K562 (cell line): ENCODE data around the gene ZNF2. TPM values are rescaled to one million over a fixed set of nuclear protein-coding genes. Genes with fewer than 3 reads are reported as not detected.

ENCODE experiments used
- CBX5 ChIP-seq: IDR thresholded peaks from 2 replicates; pipeline ENCODE4 v1.6.1; 2014; ENCODE audit warnings: low read depth, borderline replicate concordance
- FOXA1 ChIP-seq: fragments of 450-650 bp; IDR thresholded peaks from 2 replicates; pipeline ENCODE4 v1.6.1; 2016; ENCODE audit warnings: mild to moderate bottlenecking, borderline replicate concordance
- GATAD2A ChIP-seq: fragments of 450-650 bp; IDR thresholded peaks from 2 replicates; pipeline ENCODE4 v1.6.1; 2017
- JUNB ChIP-seq: fragments of 450-650 bp; formaldehyde crosslinking; conservative IDR thresholded peaks from 2 replicates; pipeline ENCODE4 v1.4.0; 2020; ENCODE audit warnings: mild to moderate bottlenecking
- MIER1 ChIP-seq: fragments of 450-650 bp; IDR thresholded peaks from 2 replicates; pipeline ENCODE4 v1.6.1; 2016; ENCODE audit warnings: antibody characterized with exemption, mild to moderate bottlenecking, low read depth
- NFATC3 ChIP-seq: fragments of 450-650 bp; IDR thresholded peaks from 2 replicates; pipeline ENCODE4 v1.6.1; 2017; ENCODE audit warnings: mild to moderate bottlenecking
- RCOR1 ChIP-seq, 2 experiments: IDR thresholded peaks; 2 replicates each; pipeline ENCODE4 v1.6.1; 2012; ENCODE audit warnings: low read depth in 2 of 2, low read length in 2 of 2, borderline replicate concordance in 1 of 2, improper control_type of control experiment in 1 of 2
- SMARCE1 ChIP-seq: fragments of 450-650 bp; IDR thresholded peaks from 2 replicates; pipeline ENCODE4 v1.7.1; 2016; ENCODE audit warnings: mild to moderate bottlenecking
- SRSF1 ChIP-seq: fragments of 200-400 bp; formaldehyde crosslinking; IDR thresholded peaks from 2 replicates; pipeline ENCODE4 v1.6.1; 2017; ENCODE audit warnings: mild to moderate bottlenecking, low read depth, low read length, moderate library complexity
- TFAM ChIP-seq: fragments of 250-450 bp; sonication (Bioruptor Pico); conservative IDR thresholded peaks from 2 replicates; pipeline ENCODE4 v1.5.0; 2021; ENCODE audit warnings: mild to moderate bottlenecking, moderate library complexity
- TRIM28 ChIP-seq: fragments of 450-650 bp; IDR thresholded peaks from 2 replicates; pipeline ENCODE4 v1.6.1; 2017
- ZC3H4 ChIP-seq: sonication (generic); formaldehyde crosslinking; IDR thresholded peaks from 2 replicates; pipeline ENCODE4 v1.9.0; 2021; ENCODE audit warnings: missing genetic modification reagents, borderline replicate concordance
- ZNF408 ChIP-seq: fragments of 250-450 bp; sonication (Bioruptor Pico); IDR thresholded peaks from 2 replicates; pipeline ENCODE4 v1.4.0; 2020; ENCODE audit warnings: low read depth, mild to moderate bottlenecking, moderate library complexity
- ZNF583 ChIP-seq: fragments of 250-450 bp; sonication (Bioruptor Pico); IDR thresholded peaks from 2 replicates; pipeline ENCODE4 v1.4.0; 2020
- ZNF695 ChIP-seq: fragments of 450-650 bp; formaldehyde crosslinking; IDR thresholded peaks from 2 replicates; pipeline ENCODE4 v1.4.0; 2020; ENCODE audit warnings: mild to moderate bottlenecking, moderate library complexity
- ZNF77 ChIP-seq: fragments of 250-450 bp; sonication (Bioruptor Pico); IDR thresholded peaks from 2 replicates; pipeline ENCODE4 v1.5.0; 2020
- polyA plus RNA-seq, 8 experiments: library from polyadenylated mRNA; depleted of rRNA in 4 of 8; stranded (reverse) in 5 of 8; unstranded in 3 of 8; fragments of >200 nt; fragmentation: Nextera tagmentation in 2 of 8; fragmentation: Illumina TruSeq in 1 of 8; extraction: Ambion mirVana in 2 of 8; extraction: Trizol in 1 of 8; gene quantifications; 2 replicates each; pipeline versions ENCODE4 v1.2.1 to v1.2.3, GENCODE V29; 2011 to 2014; ENCODE audit warnings: inconsistent platforms in 1 of 8, missing spikeins in 1 of 8
- total RNA-seq, 7 experiments: library from RNA; depleted of rRNA in 6 of 7; stranded (reverse); fragments of >200 nt in 6 of 7; fragmentation: Illumina TruSeq in 2 of 7; extraction: Trizol in 2 of 7; gene quantifications; 2 replicates each; pipeline versions ENCODE4 v1.2.1 to v1.2.3, GENCODE V29; 2011 to 2021; ENCODE audit warnings: low replicate concordance in 1 of 7
- TF ChIP-seq, protein P1 (sequence below): fragments of 250-450 bp; sonication (Bioruptor Pico); IDR thresholded peaks from 2 replicates; pipeline ENCODE4 v1.5.0; 2020; ENCODE audit warnings: mild to moderate bottlenecking, borderline replicate concordance
- TF ChIP-seq, protein P2 (sequence below): fragments of 450-650 bp; IDR thresholded peaks from 2 replicates; pipeline ENCODE4 v1.7.1; 2018; ENCODE audit warnings: mild to moderate bottlenecking, low read depth; ENCODE audit not compliant: partially characterized antibody
- TF ChIP-seq, protein P3 (sequence below): fragments of 450-650 bp; conservative IDR thresholded peaks from 2 replicates; pipeline ENCODE4 v1.6.1; 2016; ENCODE audit warnings: missing genetic modification characterization, low read depth, mild to moderate bottlenecking, missing compliant biosample characterization, moderate library complexity
- TF ChIP-seq, protein P4 (sequence below): fragments of 450-650 bp; IDR thresholded peaks from 2 replicates; pipeline ENCODE4 v1.6.1; 2017; ENCODE audit warnings: antibody characterized with exemption
- TF ChIP-seq, protein P5 (sequence below): sonication (generic); formaldehyde crosslinking; IDR thresholded peaks from 2 replicates; pipeline ENCODE4 v1.5.0; 2020; ENCODE audit warnings: missing genetic modification reagents

Gene ZNF2
- total and polyA plus RNA-seq, 9 of the 15 experiments (the other 6 are each of a cell fraction or from before 2014, with no cell fraction given): 1.6 to 4.5 (median 3.4) TPM

DNA sequence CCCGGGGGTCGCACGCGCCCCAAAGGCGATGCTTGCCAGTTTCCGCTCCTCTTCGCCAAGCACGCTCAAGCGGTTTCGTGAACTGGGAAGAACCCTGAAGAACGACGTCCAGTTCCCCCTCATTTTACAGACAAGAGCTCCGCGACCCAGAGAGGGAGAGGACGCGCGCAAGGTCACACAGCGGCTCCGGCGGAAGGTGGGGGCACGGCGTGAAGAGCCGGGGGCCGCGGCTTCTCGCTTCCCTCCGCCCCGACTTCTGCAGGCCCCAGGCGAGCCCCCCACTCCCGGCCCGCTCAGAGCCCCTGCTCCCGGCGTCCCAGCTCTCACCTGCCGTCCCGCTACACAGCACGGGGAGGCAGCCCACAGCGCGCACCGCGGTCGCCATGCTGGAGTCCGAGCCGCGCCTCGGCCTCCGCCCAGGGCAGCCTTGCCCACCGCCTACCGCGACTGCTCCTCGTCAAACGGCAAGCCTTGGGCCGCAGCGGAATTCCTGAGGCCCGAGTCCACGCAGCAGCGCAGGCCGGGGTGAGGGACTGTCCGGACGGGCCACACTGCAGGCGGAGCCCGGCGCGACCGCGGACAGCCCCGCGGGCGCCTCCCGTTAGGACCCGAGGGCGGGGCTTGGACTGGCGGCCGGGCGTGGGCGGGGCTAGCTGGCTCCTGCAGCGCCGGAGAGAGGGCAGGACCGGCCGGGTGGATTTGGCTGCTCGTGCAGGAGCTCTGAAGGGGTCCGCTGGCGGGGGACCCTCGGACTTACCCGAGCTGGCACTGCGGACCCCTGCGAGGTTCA, 44.0 kb upstream of the ZNF2 start, which contains the start of gene MRPS5 (continued):
- TF ChIP-seq, protein P1, sequence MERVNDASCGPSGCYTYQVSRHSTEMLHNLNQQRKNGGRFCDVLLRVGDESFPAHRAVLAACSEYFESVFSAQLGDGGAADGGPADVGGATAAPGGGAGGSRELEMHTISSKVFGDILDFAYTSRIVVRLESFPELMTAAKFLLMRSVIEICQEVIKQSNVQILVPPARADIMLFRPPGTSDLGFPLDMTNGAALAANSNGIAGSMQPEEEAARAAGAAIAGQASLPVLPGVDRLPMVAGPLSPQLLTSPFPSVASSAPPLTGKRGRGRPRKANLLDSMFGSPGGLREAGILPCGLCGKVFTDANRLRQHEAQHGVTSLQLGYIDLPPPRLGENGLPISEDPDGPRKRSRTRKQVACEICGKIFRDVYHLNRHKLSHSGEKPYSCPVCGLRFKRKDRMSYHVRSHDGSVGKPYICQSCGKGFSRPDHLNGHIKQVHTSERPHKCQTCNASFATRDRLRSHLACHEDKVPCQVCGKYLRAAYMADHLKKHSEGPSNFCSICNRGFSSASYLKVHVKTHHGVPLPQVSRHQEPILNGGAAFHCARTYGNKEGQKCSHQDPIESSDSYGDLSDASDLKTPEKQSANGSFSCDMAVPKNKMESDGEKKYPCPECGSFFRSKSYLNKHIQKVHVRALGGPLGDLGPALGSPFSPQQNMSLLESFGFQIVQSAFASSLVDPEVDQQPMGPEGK: no peak
- TF ChIP-seq ZC3H4 (no peak), JUNB (CRISPR knock-in tag) (no peak), MIER1 (no peak), TRIM28 (no peak), CBX5 (0 out of 2 replicates have a peak, but pooled peaks have one; percentile 34), ZNF408 (no peak), SMARCE1 (no peak), GATAD2A (no peak), ZNF77 (no peak), ZNF583 (no peak), RCOR1 (IDR thresholded peaks at IDR 0.05; ENCODE audit: borderline replicate concordance in 1 of 2, low read depth in 2 of 2, low read length in 2 of 2) (peak in 1 of 2 experiments; percentile 76; a peak in 2 of 4 replicates), NFATC3 (no peak), TFAM (CRISPR knock-in tag) (no peak), SRSF1 (no peak), ZNF695 (no peak), FOXA1 (no peak)
- TF ChIP-seq, protein P2, sequence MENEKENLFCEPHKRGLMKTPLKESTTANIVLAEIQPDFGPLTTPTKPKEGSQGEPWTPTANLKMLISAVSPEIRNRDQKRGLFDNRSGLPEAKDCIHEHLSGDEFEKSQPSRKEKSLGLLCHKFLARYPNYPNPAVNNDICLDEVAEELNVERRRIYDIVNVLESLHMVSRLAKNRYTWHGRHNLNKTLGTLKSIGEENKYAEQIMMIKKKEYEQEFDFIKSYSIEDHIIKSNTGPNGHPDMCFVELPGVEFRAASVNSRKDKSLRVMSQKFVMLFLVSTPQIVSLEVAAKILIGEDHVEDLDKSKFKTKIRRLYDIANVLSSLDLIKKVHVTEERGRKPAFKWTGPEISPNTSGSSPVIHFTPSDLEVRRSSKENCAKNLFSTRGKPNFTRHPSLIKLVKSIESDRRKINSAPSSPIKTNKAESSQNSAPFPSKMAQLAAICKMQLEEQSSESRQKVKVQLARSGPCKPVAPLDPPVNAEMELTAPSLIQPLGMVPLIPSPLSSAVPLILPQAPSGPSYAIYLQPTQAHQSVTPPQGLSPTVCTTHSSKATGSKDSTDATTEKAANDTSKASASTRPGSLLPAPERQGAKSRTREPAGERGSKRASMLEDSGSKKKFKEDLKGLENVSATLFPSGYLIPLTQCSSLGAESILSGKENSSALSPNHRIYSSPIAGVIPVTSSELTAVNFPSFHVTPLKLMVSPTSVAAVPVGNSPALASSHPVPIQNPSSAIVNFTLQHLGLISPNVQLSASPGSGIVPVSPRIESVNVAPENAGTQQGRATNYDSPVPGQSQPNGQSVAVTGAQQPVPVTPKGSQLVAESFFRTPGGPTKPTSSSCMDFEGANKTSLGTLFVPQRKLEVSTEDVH: no peak
- TF ChIP-seq, protein P3, sequence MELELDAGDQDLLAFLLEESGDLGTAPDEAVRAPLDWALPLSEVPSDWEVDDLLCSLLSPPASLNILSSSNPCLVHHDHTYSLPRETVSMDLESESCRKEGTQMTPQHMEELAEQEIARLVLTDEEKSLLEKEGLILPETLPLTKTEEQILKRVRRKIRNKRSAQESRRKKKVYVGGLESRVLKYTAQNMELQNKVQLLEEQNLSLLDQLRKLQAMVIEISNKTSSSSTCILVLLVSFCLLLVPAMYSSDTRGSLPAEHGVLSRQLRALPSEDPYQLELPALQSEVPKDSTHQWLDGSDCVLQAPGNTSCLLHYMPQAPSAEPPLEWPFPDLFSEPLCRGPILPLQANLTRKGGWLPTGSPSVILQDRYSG (tag): no peak
- TF ChIP-seq, protein P4, sequence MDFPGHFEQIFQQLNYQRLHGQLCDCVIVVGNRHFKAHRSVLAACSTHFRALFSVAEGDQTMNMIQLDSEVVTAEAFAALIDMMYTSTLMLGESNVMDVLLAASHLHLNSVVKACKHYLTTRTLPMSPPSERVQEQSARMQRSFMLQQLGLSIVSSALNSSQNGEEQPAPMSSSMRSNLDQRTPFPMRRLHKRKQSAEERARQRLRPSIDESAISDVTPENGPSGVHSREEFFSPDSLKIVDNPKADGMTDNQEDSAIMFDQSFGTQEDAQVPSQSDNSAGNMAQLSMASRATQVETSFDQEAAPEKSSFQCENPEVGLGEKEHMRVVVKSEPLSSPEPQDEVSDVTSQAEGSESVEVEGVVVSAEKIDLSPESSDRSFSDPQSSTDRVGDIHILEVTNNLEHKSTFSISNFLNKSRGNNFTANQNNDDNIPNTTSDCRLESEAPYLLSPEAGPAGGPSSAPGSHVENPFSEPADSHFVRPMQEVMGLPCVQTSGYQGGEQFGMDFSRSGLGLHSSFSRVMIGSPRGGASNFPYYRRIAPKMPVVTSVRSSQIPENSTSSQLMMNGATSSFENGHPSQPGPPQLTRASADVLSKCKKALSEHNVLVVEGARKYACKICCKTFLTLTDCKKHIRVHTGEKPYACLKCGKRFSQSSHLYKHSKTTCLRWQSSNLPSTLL: no peak
- TF ChIP-seq, protein P5, sequence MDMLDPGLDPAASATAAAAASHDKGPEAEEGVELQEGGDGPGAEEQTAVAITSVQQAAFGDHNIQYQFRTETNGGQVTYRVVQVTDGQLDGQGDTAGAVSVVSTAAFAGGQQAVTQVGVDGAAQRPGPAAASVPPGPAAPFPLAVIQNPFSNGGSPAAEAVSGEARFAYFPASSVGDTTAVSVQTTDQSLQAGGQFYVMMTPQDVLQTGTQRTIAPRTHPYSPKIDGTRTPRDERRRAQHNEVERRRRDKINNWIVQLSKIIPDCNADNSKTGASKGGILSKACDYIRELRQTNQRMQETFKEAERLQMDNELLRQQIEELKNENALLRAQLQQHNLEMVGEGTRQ (CRISPR knock-in tag): no peak
